ENCODE data around the gene AHDC1.

- TF ChIP-seq CTCF (IDR thresholded peaks at IDR 0.05; ENCODE audit: low read length) (no peak), EZH2 (optimal IDR thresholded peaks at IDR 0.05; ENCODE audit: low read depth, low read length) (no peak), EZH2phosphoT487 (IDR thresholded peaks at IDR 0.05; ENCODE audit: low read length) (no peak)
Measured at GRCh38 chr1:27528818-27529703, 74.9 kb downstream of the AHDC1 start.

Measured in MM.1S (cell line).